HG03064 (cell line): ENCODE results near the gene BAIAP2L2.
"Not testable (repeated sequence)": the region's sequence is repeated elsewhere in the genome, so short reads cannot be mapped to it uniquely, and the experiment has no call there.

Source experiments
- ATAC-seq: cut with Tn5 transposase; IDR thresholded peaks from one replicate; pipeline ENCODE4 v1.9.1; 2021; ENCODE audit warnings: low read depth; ENCODE audit not compliant: unreplicated experiment

The BAIAP2L2 gene

GRCh38 chr22:38129021-38129420 lies 18.5 kb upstream of the BAIAP2L2 start:
- no peak for ATAC-seq

- ATAC-seq: no peak
These were observed 17.4 kb upstream of the BAIAP2L2 start for GRCh38 chr22:38127869-38128268.

- no peak for ATAC-seq
These were observed 16.6 kb upstream of the BAIAP2L2 start for GRCh38 chr22:38126928-38127668.

- ATAC-seq: no peak
These were observed 15.3 kb upstream of the BAIAP2L2 start for GRCh38 chr22:38125751-38126201.

- ATAC-seq: no peak
These were observed 14.6 kb upstream of the BAIAP2L2 start for GRCh38 chr22:38125038-38125610.

- ATAC-seq: no peak
These were observed 13.9 kb upstream of the BAIAP2L2 start for GRCh38 chr22:38124236-38124974.

GRCh38 chr22:38122616-38123015 lies 12.1 kb upstream of the BAIAP2L2 start:
- no peak for ATAC-seq

- ATAC-seq: no peak
These were observed 10.1 kb upstream of the BAIAP2L2 start for GRCh38 chr22:38120359-38121110.

GRCh38 chr22:38118747-38119146 lies 8.3 kb upstream of the BAIAP2L2 start:
- not testable (repeated sequence) for ATAC-seq

GRCh38 chr22:38118182-38118581 lies 7.7 kb upstream of the BAIAP2L2 start:
- no peak for ATAC-seq

GRCh38 chr22:38117556-38117955 lies 7.1 kb upstream of the BAIAP2L2 start:
- not testable (repeated sequence) for ATAC-seq

GRCh38 chr22:38115423-38116205 lies 5.1 kb upstream of the BAIAP2L2 start:
- ATAC-seq: no peak

GRCh38 chr22:38114484-38115398 lies 4.3 kb upstream of the BAIAP2L2 start:
- ATAC-seq: no peak

GRCh38 chr22:38112381-38112780 lies 1.9 kb upstream of the BAIAP2L2 start:
- ATAC-seq: no peak

GRCh38 chr22:38111925-38112355 lies 1.5 kb upstream of the BAIAP2L2 start:
- no peak for ATAC-seq

GRCh38 chr22:38110863-38111852 lies 674 bp upstream of the BAIAP2L2 start:
- ATAC-seq: no peak

GRCh38 chr22:38109371-38110001 lies 998 bp downstream of the BAIAP2L2 start:
- no peak for ATAC-seq
